Activated CD4-positive, alpha-beta T cell treated with anti-CD3 and anti-CD28 coated beads, Interleukin-2, amount 50 U/mL, for 24 hours (primary cell): ENCODE results near the gene CYB5D1.
A peak's percentile ranks its signal among the peaks of the same experiment; 100 is the strongest.
"Not testable (repeated sequence)": the region's sequence is repeated elsewhere in the genome, so short reads cannot be mapped to it uniquely, and the experiment has no call there.

ENCODE experiments used
- DNase-seq, 2 donors: peaks; one replicate each; pipeline ENCODE4 v3.0.0-alpha.2; 2020; ENCODE audit warnings: low read depth in 1 of 2, low spot score in 1 of 2

Gene CYB5D1

DNA sequence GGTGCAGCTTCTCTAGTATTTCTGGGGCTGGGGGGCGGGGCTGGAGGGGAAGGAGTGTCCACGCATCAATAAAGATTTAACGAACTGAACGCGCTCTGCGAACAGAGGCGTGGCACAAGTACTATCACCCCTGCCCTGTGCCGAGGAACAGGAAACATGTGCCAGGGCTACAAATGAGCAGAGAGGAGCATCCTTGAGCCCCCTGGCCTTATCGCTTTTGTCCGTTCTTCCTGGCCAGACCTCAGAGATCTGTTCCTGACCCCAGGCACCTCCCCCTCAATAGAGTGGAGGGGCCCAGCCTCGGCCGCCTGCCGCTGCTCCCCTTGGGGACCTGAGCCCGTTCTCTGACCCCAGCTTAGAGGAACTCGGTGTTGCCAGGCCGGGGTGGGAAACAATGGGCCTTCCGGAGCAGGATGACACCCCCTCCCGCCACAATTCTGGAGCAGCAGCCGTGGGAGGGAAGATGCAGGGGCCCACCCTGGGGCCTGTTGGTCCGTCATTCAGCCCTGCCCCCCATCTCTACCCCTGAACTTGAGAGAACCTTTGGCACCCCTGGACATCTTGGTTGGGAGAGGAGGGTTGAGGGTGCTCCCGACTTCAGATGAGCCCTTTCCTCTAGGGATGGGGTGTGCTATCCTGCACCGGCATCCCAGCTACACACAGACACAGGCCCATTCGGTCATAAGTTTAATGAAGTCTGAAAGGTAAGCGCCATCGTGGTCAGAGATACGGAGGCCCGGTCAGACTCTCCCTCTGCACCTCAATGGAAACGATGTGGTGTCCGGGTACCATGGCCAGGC is 1.6 kb upstream of the CYB5D1 start:
- no peak for DNase-seq

DNA sequence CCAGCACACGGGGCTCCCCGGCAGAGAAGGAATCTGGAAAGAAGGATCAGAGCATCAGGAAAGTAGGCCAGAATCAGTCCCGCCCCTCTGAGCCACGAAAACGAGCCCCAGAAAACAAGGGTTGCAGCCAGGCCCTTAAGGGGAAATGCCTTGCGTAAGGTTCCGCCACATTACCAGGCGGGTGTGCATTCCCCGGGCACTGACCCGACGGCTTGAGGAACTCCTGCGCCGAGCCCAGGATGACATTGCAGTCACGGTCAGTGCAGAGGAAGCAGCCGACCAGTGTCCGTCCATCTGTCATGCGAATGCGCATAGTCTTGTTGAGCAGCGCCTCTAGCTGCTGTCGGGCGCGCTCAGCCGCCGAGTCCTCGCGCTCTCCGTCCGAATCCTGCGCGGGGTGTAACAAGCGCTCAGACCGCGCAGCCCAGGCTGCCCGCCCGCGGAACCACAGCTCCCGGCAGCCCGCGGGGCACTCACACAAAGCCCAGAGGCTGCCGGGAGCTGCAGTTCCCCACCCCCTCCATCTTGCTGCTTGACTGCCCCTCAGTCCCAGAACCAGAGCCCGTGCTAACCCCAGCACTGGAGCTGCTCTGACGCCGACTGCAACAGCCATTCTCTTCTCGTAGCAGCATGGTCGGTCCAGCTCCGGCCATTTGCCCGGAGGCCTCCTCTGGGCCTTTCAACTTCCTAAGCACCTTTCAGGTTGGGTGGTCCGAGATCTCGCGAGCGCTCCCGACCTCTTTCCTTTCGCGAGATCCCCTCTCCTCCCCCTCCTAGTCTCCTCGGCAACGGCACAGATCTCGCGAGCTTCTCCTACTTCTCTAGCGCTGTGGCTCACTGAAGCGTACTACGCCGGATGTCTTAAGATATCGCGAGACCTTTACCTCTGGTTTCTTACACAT is 741 bp upstream of the CYB5D1 start, which contains the start of gene NAA38:
TSS of gene NAA38 (minus strand) at position 749 of the 902 bp plus-strand sequence. CDS start at position 653, 96 bp downstream.
- DNase-seq: peak; percentile 86 to 94

DNA sequence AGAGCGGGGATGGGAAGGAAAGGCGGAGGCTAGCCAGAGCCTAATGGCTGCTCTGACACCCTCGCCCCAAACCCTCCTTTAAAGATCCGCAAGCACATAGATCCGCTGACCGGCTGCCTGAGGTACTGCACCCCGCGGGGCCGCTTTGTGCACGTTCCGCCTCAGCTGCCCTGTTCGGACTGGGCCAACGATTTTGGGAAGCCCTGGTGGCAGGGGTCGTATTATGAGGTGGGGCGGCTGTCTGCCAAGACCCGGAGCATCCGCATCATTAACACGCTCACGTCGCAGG is 663 bp downstream of the CYB5D1 start:
- DNase-seq: no peak

DNA sequence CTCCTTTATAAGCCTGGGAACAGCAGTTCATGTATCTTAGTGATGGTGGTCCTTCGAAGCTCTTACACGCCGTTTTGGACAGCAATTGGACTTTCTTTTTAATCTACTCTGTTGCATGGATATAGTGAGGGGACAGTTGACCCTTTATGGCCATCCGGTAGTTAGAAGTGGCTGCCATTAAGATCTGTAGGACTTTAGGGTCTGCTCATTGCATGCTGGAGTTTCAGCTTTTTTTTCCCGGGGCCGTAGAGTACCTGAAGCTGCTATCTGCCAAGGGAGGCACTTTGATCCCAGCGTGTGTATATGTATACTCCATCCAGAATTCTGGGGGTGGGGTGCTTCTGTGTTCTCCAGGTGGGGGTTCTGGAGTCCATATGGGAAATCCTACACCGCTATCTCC is 1.2 kb downstream of the CYB5D1 start:
- DNase-seq: no peak

DNA sequence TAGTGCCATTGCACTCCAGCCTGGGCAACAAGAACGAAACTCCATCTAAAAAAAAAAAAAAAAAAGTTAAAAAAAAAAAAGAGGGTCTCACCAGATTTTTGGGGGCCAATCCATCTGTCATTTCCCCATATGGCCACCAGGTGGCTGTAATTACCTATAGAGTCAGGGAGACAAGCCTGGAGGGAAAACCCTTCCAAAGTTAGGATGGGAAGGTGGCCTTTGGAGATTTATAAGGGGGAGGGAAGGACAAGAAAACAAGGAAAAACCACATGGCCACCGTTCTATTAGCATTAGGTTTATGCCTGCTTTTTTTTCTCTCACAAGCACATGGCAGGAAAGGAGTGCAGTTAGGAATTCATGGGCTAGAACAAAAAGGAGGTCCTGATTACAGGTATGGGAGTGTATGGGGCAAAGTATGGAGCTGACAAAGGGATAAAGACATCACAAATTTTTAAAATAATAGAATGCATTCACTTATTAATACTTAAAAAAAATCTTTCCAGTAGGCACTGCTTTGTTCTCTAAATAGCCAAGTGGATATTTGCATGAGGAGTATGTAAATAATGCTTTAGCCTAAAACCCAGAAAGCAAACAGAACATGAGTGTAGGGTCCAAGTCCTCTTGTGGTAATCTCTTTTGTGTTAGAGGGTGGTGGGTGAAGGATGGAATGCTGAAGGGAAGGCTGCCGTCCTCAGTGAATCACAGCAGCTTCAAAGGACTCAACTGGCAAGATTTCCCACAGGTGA is 5.1 kb downstream of the CYB5D1 start:
- no peak for DNase-seq

DNA sequence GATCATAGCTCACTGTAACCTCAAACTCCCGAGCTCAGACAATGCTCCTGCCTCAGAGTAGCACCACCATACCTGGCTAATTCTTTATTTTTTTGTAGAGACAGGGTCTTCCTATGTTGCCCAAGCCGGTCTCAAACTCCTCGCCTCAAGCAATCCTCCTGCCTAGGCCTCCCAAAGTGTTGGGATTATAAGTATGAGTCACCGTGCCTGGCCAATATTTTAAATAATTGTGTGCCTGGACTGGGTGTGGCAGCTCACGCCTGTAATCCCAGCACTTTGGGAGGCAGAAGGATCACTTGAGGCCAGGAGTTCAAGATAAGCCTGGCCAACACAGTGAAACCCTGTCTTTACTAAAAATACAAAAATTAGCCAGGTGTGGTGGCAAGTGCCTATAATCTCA is 6.6 kb downstream of the CYB5D1 start:
- not testable (repeated sequence) for DNase-seq

DNA sequence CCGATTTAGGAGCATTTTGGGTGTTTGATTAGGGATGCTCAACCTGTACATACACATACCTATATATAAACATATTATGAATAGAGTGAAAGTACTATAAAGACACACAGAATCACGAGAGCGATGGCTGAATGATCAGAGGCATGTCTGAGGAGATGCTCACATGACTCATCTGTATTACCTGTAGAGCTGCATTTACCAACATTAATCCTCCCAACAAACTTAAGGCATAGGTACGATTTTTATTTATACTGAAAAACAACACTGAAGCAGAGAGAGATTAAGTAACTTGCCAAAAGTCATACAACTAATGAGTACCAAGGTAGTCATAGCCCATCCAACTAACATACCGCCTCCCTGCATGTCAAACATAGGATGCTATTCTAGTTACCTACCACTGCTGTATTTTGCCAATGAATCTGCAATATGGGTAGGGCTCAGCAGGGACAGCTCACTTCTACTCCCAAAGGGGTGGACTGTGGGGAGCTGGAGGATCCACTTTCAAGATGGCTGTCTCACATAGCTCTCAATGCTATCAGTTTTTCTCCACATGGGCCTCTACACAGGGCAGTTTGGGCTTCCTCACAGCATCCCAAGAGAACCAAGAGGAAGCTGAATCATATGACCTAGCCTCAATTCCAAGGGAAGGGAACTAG is 7.3 kb downstream of the CYB5D1 start:
- DNase-seq: no peak

DNA sequence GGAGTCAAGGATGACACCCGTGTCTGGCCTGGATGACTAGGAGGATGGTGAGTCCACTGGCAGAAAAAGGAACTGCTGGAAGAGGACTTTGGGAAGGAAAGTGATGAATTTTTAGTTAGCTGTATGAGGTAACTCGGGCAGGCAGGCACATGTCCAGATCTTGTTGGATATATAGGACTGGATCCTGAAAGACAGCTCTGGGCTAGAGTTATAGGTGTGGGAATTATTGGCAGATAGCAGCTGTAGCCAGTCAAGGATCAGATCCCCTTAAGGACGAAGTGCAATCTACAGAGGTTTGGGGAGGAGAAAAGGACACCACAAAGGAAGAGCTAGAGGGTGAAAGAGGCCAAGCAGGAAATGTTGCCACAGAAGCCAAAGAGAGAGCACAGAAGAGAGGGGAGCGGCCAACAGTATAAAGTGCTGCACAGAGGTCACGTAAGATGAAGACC is 10.1 kb downstream of the CYB5D1 start:
- no peak for DNase-seq

DNA sequence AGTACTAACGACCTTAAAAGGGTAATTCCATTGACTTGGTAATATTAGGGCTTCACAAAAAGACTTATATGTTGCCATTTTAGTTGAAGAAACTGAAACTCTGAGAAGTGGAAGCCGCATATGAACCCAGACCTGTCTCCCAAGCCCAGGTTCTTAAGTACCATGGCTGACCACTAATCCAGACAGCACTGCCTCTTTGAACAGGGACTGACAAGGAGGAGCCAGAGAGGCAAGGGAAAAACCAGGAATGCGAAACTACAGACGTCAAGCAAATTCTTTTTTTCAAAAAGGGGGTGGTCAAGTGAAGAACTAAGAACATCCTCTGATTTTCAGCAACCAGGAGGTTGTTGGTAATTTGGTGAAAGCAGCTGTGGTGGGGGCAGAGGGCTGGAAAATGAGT is 15.2 kb downstream of the CYB5D1 start:
- no peak for DNase-seq

DNA sequence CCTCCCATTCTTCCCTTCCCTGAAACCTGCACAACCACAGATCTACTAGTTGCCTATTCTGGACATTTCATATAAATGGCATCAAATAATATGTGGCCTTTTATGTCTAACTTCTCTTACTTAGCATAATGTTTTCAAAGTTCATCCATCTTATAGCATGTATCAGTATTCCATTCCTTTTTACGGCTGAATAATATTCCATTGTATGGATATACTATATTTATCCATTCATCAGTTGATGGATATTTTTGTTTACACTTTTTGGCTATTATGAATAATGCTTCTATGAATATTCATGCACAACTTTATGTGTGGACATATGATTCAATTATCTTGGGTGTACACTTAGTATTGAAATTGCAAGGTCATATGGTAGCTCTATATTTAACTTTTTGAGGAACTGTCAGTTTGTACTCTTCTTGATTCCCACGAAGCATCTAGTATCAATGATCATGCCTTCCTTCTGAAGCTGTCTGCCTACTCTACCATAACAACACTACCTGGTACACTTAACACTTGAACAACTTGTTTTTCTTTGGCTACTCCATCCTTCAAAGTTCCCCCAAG is 18.1 kb downstream of the CYB5D1 start:
- DNase-seq: no peak

DNA sequence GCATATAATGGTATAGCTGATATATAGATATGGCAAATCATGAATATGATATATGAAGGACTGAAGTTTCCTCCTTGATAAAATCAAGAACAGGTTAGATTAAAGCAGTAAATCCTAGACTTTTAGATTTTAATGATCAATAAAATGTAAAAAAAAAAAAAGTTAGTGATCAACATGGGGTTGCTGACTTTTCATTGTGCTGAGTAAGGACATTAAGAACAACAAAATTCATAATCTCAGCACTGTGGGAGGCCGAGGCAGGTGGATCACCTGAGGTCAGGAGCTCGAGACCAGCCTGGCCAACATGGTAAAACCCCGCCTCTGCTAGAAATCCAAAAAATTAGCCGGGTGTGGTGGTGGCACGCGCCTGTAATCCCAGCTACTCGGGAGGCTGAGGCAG is 20.4 kb downstream of the CYB5D1 start:
- DNase-seq: no peak

DNA sequence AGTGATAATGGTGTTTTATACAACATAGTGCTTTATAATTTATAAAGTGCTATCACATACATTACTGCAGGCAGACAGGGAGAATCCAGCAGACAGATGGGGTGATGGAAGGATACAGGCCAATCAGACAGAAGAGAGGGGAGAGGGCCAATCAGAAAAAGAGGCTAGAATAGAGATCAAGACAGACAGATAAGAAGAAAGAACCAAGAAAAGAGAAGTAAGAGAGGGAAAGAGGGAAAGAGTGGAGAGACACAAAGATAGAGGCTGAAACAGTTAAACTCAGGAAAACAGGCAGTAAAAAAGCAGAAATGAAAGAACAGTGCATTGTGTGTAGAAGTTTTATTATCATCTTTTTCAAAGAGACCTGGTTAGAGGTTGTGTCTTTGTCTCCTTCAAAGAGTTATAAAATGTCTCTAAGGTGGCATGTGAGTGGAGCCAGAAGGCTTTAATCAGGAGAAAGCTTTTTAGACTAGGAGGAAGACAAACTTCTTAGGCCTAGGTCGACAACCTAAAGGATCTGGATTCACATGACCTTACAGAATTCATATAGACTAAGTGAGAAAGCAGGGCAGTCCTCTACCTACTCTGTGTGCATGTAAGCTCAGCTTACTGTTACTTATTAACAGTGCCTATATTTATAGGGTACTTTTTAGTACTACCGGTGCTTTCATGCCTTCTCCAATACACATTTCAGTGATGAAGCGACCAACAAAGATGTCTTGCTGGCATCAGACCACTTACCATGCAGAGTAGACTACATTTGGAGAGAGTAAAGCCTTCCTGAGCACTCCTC is 22.5 kb downstream of the CYB5D1 start:
- DNase-seq: no peak

DNA sequence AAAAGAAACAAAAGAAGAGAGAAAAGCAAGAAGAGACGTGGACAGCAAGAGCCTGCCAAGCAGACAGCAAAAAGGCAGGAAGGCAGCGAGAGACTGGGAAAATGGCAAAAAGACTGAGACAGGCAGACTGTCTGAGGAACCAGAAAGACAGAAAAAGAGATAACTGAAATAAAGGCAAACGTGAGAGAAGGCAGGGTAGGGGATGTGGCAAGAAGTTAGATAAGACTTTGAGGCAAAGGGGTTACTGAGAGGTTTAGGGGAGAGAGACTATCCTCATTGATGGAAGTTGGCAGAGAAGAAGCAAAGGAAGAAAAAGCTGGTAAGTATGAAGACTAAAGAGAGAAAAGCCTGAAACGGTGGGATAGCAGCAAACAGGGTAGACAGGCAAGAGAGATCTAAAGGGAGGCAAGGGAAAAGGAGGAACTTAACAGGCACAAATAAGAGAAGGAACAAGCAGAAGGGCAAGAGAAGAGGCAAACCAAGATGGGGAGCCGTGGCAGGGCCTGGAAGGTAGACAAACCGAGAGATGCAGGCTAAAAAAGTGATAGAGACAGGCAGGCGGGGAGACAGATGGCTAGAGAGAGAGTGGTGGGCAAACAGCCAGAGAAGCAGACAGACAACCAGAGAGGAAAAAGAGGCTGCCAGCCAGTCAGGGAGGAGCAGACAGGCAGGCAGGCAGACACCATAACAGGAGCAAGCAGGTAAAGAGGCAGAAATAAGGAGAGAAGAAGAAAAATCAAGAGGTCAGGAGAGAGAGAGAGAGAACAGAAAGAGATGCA is 23.7 kb downstream of the CYB5D1 start:
- DNase-seq: no peak

DNA sequence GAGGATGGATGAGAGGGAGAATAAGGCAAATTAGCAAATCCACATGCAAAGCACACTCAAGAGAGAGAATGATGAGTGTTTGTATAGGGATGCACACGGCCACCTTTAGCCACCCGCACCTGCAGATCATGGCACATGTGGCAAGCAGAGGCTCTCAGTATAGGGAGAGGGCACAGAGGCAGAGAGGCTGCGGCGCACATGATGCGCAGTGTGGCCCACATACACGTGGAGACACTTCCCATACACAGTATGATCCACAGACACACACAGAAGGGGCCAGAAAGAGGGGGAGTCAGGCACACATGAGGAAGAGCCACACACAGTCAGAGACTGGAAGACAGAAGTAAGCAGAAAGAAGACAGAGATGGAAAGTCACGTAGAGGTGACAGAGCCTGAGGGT is 24.3 kb downstream of the CYB5D1 start:
- DNase-seq: no peak

DNA sequence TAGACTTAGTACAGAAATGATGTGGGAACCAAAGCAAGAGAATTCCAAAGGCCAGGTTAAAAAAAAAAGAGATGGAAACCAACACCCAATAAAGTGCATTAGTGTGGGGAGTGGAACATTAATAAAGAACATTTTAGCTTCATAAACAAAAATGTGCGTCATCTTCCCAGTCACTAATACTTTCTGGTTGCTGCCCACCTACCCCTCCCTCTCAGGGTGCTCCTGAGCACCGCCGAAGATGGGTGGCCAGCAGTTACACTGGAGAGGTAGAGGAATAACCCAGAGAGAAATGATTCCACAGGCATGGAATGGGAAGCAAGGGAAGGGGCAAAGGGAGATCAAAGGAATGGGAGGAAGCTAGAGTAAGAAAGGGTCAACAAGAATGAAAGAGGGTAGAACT is 24.8 kb downstream of the CYB5D1 start:
- DNase-seq: no peak

DNA sequence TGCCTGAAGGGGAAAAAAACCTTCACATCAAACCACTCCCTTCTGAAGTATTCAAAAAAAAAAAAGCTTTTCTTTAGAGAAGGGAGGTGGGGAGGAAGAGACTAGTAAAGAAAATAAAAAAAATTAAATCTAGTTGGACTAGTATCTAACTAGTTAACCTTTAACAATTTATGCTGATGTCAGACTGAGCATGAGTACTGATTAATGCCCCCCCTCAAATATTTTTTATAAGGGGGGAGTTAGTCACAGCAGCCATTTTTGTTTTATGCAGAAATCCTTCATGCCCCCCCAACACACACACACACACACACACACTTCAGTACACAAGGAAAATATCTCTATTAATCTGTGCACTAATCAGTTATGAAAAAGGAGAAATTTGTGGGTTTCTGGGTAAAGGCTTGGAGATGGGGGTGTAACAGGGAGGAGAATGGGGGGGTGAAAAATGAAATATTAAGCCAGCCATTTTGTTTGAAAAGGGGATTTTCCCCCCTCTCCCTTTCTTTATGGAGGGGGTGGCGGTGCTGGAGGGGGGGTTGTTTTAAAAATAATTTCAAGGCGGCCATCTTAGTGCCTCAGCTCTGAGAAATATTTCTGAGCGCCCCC is 26.1 kb downstream of the CYB5D1 start:
- peak in 1 of 2 donors; percentile 39 for DNase-seq

DNA sequence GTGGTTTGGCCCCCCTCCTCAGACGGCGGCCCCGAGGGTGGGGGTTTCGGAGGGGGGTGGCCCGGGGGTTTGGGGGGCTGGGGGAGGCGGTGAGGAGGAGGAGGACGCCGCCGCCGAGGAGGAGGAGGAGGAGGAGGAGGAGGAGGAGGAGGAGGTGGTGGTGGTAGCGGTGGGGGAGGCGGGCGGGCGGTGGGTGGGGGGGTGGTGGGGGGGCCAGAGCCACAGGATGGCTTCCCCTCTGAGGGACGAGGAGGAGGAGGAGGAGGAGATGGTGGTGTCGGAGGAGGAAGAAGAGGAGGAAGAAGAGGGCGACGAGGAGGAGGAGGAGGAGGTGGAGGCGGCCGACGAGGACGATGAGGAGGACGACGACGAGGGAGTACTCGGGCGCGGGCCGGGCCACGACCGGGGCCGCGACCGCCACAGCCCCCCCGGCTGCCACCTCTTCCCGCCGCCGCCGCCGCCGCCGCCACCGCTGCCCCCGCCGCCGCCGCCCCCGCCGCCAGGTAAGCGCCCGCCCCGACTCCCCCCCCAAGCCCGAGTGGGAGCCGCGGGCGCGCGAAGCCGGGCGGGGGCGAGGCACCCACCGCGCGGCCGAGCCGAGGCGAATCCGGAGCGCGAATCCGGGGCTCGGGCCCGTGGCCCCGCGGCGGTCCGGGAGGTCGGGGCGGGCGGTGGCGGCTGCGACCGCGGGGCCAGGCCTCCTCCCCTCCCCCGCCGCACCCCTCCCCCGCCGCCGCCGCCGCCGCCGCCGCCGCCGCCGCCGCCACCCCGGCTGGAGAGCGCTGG is 27.0 kb downstream of the CYB5D1 start:
- peak in 1 of 2 donors; percentile 22 for DNase-seq
